ENCODE data around the gene COIL.
"Not testable (repeated sequence)": the region's sequence is repeated elsewhere in the genome, so short reads cannot be mapped to it uniquely, and the experiment has no call there.

The COIL gene, protein sequence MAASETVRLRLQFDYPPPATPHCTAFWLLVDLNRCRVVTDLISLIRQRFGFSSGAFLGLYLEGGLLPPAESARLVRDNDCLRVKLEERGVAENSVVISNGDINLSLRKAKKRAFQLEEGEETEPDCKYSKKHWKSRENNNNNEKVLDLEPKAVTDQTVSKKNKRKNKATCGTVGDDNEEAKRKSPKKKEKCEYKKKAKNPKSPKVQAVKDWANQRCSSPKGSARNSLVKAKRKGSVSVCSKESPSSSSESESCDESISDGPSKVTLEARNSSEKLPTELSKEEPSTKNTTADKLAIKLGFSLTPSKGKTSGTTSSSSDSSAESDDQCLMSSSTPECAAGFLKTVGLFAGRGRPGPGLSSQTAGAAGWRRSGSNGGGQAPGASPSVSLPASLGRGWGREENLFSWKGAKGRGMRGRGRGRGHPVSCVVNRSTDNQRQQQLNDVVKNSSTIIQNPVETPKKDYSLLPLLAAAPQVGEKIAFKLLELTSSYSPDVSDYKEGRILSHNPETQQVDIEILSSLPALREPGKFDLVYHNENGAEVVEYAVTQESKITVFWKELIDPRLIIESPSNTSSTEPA

DNA sequence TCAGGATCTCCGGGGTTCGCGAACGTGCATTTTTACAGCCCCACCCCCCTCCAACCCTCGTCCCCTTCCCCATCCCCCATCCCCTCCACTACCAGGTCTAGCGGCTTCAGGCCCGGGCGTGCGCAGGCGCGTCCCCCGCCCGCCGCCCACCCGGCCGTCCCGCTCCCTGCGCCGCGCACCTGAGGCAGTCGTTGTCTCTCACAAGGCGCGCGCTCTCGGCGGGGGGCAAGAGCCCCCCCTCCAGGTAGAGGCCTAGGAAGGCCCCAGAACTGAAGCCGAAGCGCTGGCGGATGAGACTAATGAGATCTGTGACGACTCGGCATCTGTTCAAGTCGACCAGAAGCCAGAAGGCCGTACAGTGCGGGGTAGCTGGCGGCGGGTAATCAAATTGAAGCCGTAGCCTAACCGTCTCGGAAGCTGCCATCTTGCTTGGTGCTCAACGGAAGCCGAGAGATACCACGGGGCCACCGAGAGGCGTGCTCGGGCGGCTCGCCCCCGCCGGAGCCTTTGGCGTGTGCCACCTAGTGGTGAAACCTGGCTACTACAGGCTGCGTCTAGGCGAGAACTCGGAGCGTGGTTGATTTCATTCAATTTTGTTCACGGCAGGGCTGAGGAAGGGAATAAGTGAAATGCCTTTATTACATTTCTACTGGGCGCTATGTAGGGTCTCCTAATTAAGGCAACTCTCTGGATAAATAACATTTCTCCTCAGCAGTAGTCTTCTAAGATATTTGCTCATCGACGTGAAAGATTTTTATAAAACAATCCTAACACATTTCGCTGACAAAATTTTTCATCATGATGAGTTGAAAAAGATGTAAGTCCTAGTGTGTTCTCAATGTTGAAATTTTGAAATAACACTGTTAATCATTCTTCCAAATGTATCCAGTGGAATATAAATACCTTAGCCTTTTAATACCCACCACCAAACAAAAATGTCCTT is at the start of gene COIL:
TSS of gene COIL (minus strand) at position 455 of the 943 bp plus-strand sequence. CDS start at position 424, 31 bp downstream.
- DNase-seq (ENCODE audit: low read depth in 2 of 2): peak; percentile 87 to 90

DNA sequence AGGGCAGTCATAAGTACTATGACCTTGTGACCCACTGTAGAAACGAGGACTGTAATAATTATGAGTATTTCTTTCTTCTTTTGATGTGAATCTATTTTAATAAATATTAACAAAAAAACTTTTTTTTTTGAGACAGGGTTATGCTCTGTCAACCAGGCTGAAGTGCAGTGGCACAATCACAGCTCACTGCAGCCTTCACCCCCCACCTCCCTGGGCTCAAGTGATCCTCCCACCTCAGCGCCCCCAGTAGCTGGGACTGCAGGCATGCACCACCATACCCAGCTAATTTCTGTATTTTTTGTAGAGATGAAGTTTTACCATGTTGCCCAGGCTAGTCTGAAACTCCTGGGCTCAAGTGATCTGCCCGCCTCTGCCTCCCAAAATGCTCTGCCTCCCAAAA is 49.6 kb upstream of the COIL start:
- no peak for DNase-seq (ENCODE audit: low read depth in 2 of 2)

DNA sequence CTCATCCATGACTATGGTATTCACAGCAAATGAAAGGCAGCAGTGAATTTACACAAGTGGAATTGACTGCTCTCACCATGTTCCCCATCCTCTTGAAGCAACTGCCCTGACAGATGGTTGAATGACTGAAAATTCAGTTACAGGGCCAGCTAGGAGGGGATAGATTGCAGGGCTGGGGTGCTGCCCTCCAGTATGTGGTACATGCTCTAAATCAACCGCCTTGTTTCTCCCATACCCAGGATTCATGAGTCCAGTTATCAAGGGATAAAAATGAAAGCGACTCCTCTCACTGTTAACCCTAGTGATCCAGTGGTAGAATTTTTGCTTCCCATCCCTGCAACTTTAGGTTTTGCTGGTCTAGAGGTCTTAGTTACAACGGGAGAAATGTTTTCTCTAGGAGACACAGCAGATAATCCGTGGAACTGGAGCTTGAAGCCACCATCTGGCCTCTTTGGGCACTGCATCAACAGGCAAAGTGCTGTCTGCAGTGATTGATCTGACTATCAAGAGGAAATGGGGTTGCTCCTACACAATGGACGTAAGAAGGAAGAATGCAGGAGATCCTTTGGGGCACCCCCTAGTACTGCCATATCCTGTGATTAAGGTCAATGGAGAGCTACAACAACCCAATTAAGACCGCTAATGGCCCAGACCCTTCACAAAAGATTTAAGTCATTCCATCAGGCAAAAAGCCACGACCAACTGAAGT is 49.0 kb upstream of the COIL start:
- DNase-seq (ENCODE audit: low read depth in 2 of 2): peak; percentile 8 to 12

DNA sequence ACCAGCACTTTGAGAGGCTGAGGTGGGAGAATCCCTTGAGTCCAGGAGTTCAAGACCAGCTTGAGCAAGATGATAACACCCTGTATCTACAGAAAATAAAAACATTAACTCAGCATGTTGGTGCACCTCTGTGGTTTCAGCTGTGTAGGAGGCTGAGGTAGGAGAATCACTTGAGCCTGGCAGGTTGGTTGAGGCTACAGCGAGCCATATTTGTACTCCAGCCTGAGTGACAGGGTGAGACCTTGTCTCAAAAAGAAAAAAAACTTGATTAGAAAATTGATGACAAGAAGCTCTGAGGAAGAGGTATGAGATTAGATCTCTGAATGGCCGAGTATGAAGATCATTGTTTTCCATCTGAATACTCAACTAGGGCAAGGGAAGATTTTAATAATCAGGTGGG is 48.1 kb upstream of the COIL start:
- DNase-seq (ENCODE audit: low read depth in 2 of 2): no peak

DNA sequence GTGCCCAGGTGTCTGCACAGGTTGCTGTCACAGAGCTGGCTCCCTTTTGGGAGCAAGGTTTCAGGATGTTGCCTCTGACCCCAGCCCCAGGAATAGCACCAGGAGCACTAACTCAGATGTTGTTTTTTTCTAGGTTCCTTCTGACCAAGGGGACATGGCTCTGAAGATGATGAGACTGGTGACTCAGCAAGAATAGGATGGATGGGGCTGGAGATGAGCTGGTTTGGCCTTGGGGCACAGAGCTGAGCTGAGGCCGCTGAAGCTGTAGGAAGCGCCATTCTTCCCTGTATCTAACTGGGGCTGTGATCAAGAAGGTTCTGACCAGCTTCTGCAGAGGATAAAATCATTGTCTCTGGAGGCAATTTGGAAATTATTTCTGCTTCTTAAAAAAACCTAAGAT is 45.2 kb upstream of the COIL start:
- no peak for DNase-seq (ENCODE audit: low read depth in 2 of 2)

DNA sequence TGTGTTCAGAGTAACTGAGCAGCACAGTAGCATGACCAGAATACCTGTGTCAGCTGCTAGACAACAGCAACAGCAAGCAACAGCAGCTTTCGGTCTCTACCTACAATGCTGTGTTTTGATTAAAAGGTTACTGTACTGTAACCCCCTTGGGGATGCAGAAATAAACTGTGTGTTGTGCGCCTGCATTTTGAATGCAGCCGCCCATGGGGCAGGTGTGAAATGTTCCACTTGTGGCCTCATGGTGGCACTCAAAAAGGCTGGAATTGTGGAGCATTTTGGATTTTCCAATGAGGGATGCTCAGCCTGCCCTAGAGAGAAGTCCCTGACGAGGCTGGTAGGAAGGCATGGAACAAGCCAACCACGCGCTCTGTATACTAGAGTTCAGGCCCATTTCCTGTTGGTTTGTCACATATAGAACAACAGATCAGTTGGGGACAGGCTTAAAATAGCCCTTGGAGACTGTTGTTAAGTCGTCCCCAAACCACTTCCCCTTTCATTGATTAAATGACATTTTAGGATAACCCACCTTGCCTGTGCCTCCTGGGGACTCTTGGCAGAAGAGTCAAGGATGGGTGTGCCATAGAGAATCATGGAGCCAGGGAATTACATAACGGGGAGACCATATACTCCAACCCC is 44.2 kb upstream of the COIL start:
- DNase-seq (ENCODE audit: low read depth in 2 of 2): no peak

DNA sequence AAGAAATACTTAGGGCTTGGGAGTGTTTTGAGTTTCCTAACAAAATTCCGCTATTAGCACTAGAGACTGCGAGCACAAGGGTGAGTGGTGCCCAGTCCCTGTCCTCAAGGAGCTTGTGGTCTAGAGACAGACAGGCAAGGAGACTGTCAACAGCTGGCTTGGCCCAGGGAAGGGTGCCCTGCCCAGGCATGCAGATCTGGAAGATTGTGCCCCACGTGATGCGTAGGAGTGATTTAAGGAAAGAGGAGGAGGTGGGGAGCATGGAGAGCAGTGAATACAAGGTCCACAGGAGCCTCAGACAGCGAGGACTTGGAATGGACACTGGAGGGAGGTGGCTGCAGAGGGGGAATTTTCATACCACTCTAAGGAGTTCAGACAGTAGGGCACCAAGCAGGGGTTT is 42.1 kb upstream of the COIL start:
- DNase-seq (ENCODE audit: low read depth in 2 of 2): no peak

DNA sequence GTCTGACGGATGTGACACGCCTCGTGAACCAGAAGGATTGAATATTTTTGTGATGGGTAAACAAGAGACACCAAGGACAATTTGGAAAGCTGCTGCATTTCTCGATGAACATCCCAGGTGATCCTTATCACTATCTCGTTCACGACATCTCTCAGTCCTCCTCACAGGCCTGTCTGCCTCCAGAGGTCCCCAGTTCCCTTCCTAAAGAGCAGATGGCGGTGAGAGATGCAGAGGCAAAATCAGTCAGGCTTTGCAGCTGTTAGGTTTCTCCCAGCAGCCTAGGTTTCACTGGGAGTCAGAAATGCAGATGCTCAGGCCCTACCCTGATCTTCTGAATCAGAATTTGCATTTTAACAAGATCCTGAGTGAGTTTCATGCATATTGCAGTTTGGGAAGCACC is 40.7 kb upstream of the COIL start:
- DNase-seq (ENCODE audit: low read depth in 2 of 2): no peak

DNA sequence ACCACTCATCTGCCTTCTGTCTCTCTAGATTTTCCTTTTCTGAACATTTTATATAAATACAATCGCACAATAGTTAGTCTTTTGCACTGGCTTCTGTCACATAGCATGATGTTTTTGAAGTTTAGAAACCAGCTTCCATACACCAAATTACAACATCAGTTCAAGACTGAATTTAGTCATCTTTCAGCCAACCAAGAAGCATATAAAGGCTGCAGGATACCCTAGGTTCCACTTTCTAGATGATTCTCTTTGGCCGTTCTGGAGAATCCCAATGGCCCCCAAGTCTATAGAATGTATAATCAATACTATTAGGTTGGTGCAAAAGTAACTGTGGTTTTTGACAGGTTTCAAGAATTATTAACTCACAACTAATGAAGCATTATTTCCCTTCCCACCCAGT is 36.5 kb upstream of the COIL start:
- no peak for DNase-seq (ENCODE audit: low read depth in 2 of 2)

DNA sequence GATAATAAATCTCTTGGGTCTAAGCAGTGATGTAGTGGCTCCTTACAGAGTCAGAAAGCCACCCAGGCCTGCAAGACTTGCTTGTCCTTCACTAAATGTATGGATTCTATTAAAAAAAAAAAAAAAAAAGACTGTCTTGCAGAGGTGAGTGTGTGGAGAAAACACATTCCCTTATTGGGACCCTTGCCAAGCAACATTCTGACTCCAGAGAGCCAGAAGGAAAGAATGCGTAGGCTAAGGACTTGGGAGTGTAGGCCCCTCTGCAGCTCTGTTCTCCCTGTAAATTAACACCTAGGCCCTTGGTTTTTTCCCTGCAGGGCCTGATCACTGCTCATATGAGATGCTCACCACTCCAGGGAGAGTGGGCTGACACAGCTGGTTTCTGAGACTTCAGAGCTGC is 34.9 kb upstream of the COIL start:
- DNase-seq (ENCODE audit: low read depth in 2 of 2): no peak

DNA sequence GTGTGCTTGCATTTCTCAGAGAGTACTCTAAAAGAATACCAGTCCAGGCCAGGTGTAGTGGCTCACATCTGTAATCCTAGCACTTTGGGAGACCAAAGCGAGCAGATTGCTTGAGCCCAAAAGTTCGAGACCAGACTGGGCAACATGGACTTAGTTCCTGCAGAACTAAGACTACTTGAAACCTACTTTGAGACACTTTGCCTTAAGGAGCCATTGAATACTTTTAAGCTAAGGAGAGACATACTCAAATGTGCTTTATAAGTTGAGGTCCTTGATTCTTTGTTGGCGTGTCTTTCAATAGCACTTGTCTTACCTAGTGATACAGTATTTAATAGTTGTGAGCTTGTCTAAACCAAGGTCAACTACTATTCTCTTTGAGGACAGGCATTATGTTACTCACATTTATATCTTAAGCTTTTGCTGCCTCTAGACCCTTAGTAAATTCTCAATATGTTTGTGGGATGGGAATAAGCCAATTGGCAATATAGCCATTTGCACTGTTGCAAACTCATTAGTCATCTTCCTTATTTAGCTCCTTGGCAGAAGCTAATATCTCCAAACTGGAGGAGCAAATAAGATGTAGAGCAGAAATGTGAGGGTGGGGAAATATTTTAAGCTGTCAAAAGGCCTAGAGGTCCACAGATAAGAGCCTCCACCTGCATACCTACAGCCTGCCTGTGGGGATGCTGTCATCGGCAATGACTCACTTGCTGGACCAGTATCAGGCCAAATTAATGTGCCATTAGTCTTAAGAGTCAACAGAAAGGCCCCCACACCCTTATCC is 33.4 kb upstream of the COIL start:
- DNase-seq (ENCODE audit: low read depth in 2 of 2): no peak

DNA sequence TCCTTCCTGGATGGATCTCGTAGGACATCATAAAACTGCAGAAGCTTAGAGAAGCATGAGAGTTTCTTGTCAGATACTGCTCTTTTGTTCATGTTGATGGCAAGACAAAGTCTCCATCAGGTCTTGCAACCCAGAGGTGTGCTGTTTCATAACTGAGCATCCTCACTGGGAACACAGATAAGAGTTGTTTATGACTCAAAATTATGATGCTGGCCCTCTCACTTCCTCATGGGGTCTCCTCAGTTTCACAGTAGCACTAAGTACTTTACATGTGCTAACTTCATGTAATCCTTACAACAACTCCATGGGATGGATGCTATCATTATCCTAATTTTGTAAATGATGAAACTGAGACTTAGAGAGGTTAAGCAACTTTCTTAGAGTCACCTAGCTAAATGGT is 31.5 kb upstream of the COIL start:
- DNase-seq (ENCODE audit: low read depth in 2 of 2): no peak

DNA sequence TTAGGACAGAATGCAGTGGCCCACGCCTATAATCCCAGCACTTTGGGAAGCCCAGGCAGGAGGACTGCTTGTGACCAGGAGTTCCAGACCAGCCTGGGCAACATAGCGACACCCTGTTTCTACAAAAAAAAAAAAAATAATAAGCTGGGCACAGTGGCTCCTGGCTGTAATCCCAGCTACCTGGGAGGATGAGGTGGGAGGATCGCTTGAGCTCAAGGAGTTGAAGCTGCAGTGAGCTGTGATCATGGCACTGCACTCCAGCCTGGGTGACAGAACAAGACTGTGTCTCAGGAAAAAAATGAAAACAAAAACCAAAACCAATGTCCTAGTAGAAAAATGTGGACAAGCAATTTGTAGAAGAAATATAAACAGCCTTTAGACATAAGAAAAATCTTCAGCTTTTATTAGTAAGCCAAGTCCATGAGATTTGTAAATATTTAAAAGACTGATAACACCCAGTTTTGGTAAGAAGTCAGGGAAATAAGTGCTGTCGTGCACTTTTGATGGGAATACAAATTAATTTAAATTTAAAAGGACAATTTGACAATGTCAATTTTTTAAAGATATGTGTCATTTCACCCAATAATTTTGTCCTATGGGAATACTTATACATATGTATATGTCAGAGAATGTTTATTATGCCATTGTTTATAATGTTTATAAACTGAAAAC is 28.2 kb upstream of the COIL start:
- no peak for DNase-seq (ENCODE audit: low read depth in 2 of 2)

DNA sequence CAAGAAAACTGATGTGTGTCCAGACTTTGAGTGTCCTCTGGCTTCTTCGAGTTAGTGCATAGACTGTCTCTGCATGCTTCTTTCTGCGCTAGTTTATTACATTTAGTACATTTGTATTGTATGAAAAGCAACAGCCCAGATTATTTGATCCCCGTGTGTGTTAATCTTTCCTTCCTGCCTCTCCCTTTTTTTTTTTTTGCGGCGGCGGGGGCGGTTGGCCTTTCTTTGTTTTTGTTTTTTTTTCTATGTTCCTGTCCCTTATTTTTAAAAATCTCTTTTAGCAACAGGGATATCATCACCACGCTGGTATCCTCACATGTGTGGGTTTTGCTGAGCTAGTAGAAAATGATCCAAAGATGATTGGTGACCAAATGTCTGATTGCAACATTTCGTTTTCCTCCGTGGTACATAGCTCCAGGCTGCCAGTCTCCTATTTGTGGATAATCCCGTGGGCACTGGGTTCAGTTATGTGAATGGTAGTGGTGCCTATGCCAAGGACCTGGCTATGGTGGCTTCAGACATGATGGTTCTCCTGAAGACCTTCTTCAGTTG is 26.5 kb upstream of the COIL start:
- DNase-seq (ENCODE audit: low read depth in 2 of 2): no peak

DNA sequence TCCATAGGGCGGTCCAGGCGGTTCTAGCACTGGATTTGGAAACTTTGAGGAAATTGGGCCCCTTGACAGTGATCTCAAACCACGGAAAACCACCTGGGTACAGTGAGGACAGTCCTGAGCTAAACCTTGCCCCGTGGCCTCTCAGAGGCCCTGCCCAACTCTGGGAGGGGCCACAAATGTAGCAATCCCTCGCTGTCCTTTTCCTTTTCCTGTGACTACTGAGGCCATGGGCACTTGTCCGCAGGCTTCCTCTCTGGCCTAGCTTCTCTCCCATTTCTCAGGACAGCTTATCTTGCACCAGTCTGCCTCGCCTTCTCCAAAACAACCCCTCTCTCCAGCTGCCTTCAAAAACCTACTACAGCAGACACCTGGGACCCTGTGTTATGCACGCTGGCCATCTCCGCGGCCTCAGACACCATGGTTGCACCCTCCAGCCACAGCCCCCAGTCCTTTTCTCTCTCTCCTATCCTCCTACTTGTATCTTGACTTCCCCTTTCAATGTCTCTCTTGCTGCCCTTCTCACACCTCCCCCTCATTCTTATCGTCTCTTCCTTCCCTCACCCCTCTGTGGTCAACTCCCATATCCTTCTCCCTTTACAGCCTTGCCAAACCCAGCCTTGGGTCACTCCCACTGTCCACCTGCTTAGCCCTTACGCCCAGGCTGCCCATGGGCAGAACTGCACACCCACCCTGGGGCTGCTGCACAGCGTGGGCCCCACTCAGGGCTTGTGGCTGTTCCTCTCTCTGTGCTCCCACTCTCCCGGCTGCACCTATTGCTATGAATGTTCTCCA is 24.7 kb upstream of the COIL start:
- no peak for DNase-seq (ENCODE audit: low read depth in 2 of 2)

DNA sequence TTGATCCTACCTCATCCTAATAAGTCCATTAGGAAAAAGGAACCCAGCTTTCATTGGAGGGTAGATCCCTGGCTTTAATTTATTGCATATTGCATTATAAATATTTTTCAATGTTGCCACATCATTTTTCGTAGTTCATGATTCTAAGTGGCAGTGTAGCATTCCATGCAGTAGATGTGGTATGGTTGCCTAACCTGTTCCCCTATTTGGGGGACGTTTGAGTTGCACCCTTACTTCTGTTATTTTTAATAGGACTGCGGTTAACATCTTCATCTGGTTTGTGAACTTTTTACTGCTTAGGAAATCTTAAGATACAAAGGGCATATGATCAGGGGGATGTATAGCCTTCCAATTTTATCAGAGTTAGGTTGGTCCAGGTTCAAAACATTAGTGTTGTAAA is 22.5 kb upstream of the COIL start:
- DNase-seq (ENCODE audit: low read depth in 2 of 2): no peak

DNA sequence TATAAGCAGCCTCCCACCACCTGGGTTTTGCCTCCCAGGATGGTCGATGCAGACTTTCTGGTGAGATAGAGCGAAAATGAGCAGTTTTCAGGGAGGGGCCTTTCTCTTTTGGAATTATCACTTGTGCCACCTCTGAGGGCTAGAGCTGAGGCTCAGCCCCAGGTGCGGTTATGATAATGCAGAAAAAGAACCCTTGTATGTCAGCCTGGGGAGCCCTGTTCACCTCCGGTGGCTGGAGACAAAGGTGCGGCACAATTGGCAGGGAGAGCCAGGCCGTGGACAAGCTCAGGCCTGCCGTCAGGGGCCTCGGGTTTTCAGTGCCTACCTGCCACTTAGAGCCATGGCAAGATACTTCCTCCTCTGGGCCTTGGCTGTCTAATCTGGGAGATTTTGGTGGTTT is 21.5 kb upstream of the COIL start:
- no peak for DNase-seq (ENCODE audit: low read depth in 2 of 2)

DNA sequence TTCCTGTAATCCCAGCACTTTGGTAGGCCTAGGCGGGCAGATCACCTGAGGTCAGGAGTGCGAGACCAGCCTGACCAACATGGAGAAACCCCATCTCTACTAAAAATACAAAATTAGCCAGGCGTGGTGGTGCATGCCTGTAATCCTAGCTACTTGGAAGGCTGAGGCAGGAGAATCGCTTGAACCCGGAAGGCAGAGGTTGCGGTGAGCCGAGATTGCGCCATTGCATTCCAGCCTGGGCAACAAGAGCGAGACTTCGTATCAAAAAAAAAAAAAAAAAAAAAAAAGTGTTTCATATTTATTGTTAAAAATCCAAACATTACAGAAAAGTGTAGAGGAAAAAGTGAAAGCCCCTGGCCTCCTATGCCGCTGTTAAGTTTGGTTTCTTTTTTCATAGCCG is 19.7 kb upstream of the COIL start:
- DNase-seq (ENCODE audit: low read depth in 2 of 2): not testable (repeated sequence)

DNA sequence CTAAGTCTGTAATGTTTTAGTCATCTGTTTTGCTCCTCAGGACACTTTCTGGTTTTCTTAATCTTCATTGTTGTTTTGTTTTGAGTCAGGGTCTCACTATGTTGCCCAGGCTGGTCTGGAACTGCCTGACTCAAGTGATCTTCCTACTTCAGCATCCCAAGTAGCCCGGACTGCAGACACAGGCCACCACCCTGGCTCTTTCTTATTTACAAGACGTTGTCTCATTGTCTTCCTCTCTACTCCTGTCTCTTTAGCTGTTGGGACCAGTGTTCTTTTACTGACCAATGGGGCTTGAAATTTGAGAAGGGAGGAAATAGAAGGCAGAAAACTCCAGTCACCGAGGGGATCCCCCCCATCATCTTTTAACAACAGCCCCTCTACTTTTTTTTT is 18.2 kb upstream of the COIL start:
- no peak for DNase-seq (ENCODE audit: low read depth in 2 of 2)
